Middle frontal gyrus (tissue), 1 donor: ENCODE results near the gene RPS27A.
"Not testable (repeated sequence)": the region's sequence is repeated elsewhere in the genome, so short reads cannot be mapped to it uniquely, and the experiment has no call there.

Experiments
- DNase-seq: peaks from one replicate; pipeline ENCODE4 v3.0.0-alpha.2; 2015; ENCODE audit warnings: low spot score; ENCODE audit errors: extremely low spot score

Gene RPS27A

GRCh38 chr2:55232084-55232862, at the start of gene RPS27A, which contains the start of gene CLHC1:
TSS of gene RPS27A (plus strand) at chr2:55232688. CDS start at chr2:55232825, 137 bp downstream.
TSS of gene CLHC1 (minus strand) at chr2:55232293. CDS start at chr2:55222411, 9,882 bp downstream.
- peak; percentile 82 for DNase-seq

GRCh38 chr2:55186837-55187236, 45.7 kb upstream of the RPS27A start:
- DNase-seq: not testable (repeated sequence)

GRCh38 chr2:55191888-55192287, 40.6 kb upstream of the RPS27A start:
- not testable (repeated sequence) for DNase-seq

- DNase-seq: no peak
These were observed 36.0 kb upstream of the RPS27A start for GRCh38 chr2:55196526-55196925.

GRCh38 chr2:55200416-55200815, 32.1 kb upstream of the RPS27A start:
- DNase-seq: no peak

- no peak for DNase-seq
These were observed 28.0 kb upstream of the RPS27A start for GRCh38 chr2:55204536-55204935.

- DNase-seq: no peak
These were observed 27.5 kb upstream of the RPS27A start for GRCh38 chr2:55204950-55205349.

GRCh38 chr2:55213822-55214221, 18.7 kb upstream of the RPS27A start:
- DNase-seq: no peak

GRCh38 chr2:55223958-55224760, 8.3 kb upstream of the RPS27A start:
- DNase-seq: no peak

GRCh38 chr2:55224761-55225261, 7.7 kb upstream of the RPS27A start:
- DNase-seq: no peak

- DNase-seq: no peak
These were observed 6.9 kb upstream of the RPS27A start for GRCh38 chr2:55225481-55226020.

- not testable (repeated sequence) for DNase-seq
These were observed 4.9 kb upstream of the RPS27A start for GRCh38 chr2:55227437-55228225.

- DNase-seq: no peak
These were observed 4.3 kb upstream of the RPS27A start for GRCh38 chr2:55228226-55228563.

GRCh38 chr2:55229221-55229620, 3.3 kb upstream of the RPS27A start:
- no peak for DNase-seq

- no peak for DNase-seq
These were observed 1.9 kb upstream of the RPS27A start for GRCh38 chr2:55230551-55230950.

- DNase-seq: no peak
These were observed 873 bp upstream of the RPS27A start for GRCh38 chr2:55231546-55232083.

GRCh38 chr2:55232863-55233657, 572 bp downstream of the RPS27A start:
- no peak for DNase-seq

- no peak for DNase-seq
These were observed 1.1 kb downstream of the RPS27A start for GRCh38 chr2:55233658-55233940.

- DNase-seq: no peak
These were observed 3.4 kb downstream of the RPS27A start for GRCh38 chr2:55235724-55236538.
